ENCODE measurements around the gene CADM1.

The CADM1 gene

GRCh38 chr11:115279813-115280761 is 224.1 kb downstream of the CADM1 start:
- DNase-seq (ENCODE audit: low spot score): no peak

GRCh38 chr11:115276799-115277198 is 227.4 kb downstream of the CADM1 start:
- DNase-seq (ENCODE audit: low spot score): no peak

GRCh38 chr11:115276191-115276590 is 228.0 kb downstream of the CADM1 start:
- DNase-seq (ENCODE audit: low spot score): no peak

GRCh38 chr11:115275045-115275444 is 229.2 kb downstream of the CADM1 start:
- no peak for DNase-seq (ENCODE audit: low spot score)

- no peak for DNase-seq (ENCODE audit: low spot score)
These were observed 231.3 kb downstream of the CADM1 start for GRCh38 chr11:115272925-115273324.

GRCh38 chr11:115271643-115272042 is 232.6 kb downstream of the CADM1 start:
- DNase-seq (ENCODE audit: low spot score): no peak

GRCh38 chr11:115269191-115269950 is 234.8 kb downstream of the CADM1 start:
- peak; percentile 70 for DNase-seq (ENCODE audit: low spot score)

GRCh38 chr11:115267871-115268270 is 236.3 kb downstream of the CADM1 start:
- DNase-seq (ENCODE audit: low spot score): no peak

- no peak for DNase-seq (ENCODE audit: low spot score)
These were observed 236.9 kb downstream of the CADM1 start for GRCh38 chr11:115267238-115267781.

- DNase-seq (ENCODE audit: low spot score): no peak
These were observed 238.1 kb downstream of the CADM1 start for GRCh38 chr11:115266066-115266639.

- no peak for DNase-seq (ENCODE audit: low spot score)
These were observed 240.2 kb downstream of the CADM1 start for GRCh38 chr11:115263799-115264656.

- no peak for DNase-seq (ENCODE audit: low spot score)
These were observed 246.0 kb downstream of the CADM1 start for GRCh38 chr11:115258216-115258615.

GRCh38 chr11:115257678-115258077 is 246.5 kb downstream of the CADM1 start:
- DNase-seq (ENCODE audit: low spot score): no peak

GRCh38 chr11:115257270-115257669 is 246.9 kb downstream of the CADM1 start:
- DNase-seq (ENCODE audit: low spot score): no peak

- no peak for DNase-seq (ENCODE audit: low spot score)
These were observed 247.6 kb downstream of the CADM1 start for GRCh38 chr11:115256397-115257197.

- DNase-seq (ENCODE audit: low spot score): no peak
These were observed 249.0 kb downstream of the CADM1 start for GRCh38 chr11:115255006-115255762.

- no peak for DNase-seq (ENCODE audit: low spot score)
These were observed 253.1 kb downstream of the CADM1 start for GRCh38 chr11:115251126-115251525.

- DNase-seq (ENCODE audit: low spot score): no peak
These were observed 255.1 kb downstream of the CADM1 start for GRCh38 chr11:115249061-115249578.

GRCh38 chr11:115247953-115248352 is 256.3 kb downstream of the CADM1 start:
- no peak for DNase-seq (ENCODE audit: low spot score)

- no peak for DNase-seq (ENCODE audit: low spot score)
These were observed 256.9 kb downstream of the CADM1 start for GRCh38 chr11:115247361-115247760.

Measured in Ammon's horn (tissue), 1 donor.